MM.1S (cell line): ENCODE results near the gene GPR157.

Experiments used
- DNase-seq: peaks from one replicate; pipeline ENCODE4 v3.0.0-alpha.2; 2015
- H2AFZ ChIP-seq: fragments of 300-600 bp; sonication (generic); 2 replicates; pipeline ENCODE4 v1.6.0; 2016; ENCODE audit warnings: antibody characterized with exemption, low read length
- H3F3A ChIP-seq: fragments of 300-600 bp; sonication (generic); 2 replicates; pipeline ENCODE4 v1.6.1; 2016; ENCODE audit warnings: mild to moderate bottlenecking, antibody characterized with exemption, low read length, moderate library complexity, mixed read lengths; ENCODE audit not compliant: insufficient read depth
- H3K27ac ChIP-seq: fragments of 300-600 bp; sonication (generic); 2 replicates; pipeline ENCODE4 v1.5.1; 2016; ENCODE audit warnings: mild to moderate bottlenecking, low read length
- H3K27me3 ChIP-seq: fragments of 300-600 bp; sonication (generic); replicated peaks from 2 replicates; pipeline ENCODE4 v1.6.0; 2016; ENCODE audit warnings: low read length; ENCODE audit not compliant: insufficient read depth
- H3K36me3 ChIP-seq: fragments of 300-600 bp; sonication (generic); replicated peaks from 2 replicates; pipeline ENCODE4 v1.6.1; 2016; ENCODE audit warnings: mild to moderate bottlenecking, low read length, mixed read lengths; ENCODE audit not compliant: insufficient read depth
- H3K4me1 ChIP-seq: fragments of 300-600 bp; sonication (generic); 2 replicates; pipeline ENCODE4 v1.6.1; 2016; ENCODE audit warnings: low read length, mixed read lengths
- H3K4me2 ChIP-seq: fragments of 300-600 bp; sonication (generic); 2 replicates; pipeline ENCODE4 v1.6.0; 2016; ENCODE audit warnings: low read depth, low read length
- H3K4me3 ChIP-seq: fragments of 300-600 bp; sonication (generic); 2 replicates; pipeline ENCODE4 v1.5.1; 2016; ENCODE audit warnings: low read length, mixed read lengths
- H3K79me2 ChIP-seq: fragments of 300-600 bp; sonication (generic); 2 replicates; pipeline ENCODE4 v1.6.1; 2016; ENCODE audit warnings: mixed run types, low read length, mixed read lengths
- H3K9ac ChIP-seq: fragments of 300-600 bp; sonication (generic); 2 replicates; pipeline ENCODE4 v1.6.1; 2016; ENCODE audit warnings: low read length, mixed read lengths
- H3K9me2 ChIP-seq: fragments of 300-600 bp; sonication (generic); replicated peaks from 2 replicates; pipeline ENCODE4 v1.6.1; 2016; ENCODE audit warnings: mild to moderate bottlenecking, low read length, mixed read lengths; ENCODE audit not compliant: insufficient read depth
- H3K9me3 ChIP-seq: fragments of 300-600 bp; sonication (generic); replicated peaks from 2 replicates; pipeline ENCODE4 v1.6.1; 2016; ENCODE audit warnings: mild to moderate bottlenecking, low read length, mixed read lengths; ENCODE audit not compliant: insufficient read depth
- H4K20me1 ChIP-seq: fragments of 300-600 bp; sonication (generic); 2 replicates; pipeline ENCODE4 v1.6.1; 2016; ENCODE audit warnings: mild to moderate bottlenecking, low read length, moderate library complexity, mixed read lengths; ENCODE audit not compliant: insufficient read depth
- CTCF ChIP-seq: fragments of 300-600 bp; sonication (generic); IDR thresholded peaks from 2 replicates; pipeline ENCODE4 v1.5.1; 2016; ENCODE audit warnings: antibody characterized with exemption, low read length, mixed read lengths
- EZH2 ChIP-seq: fragments of 300-600 bp; sonication (generic); optimal IDR thresholded peaks from 2 replicates; pipeline ENCODE3; 2017; ENCODE audit warnings: low read depth, mild to moderate bottlenecking, antibody characterized with exemption, low read length, mixed read lengths
- EZH2phosphoT487 ChIP-seq: fragments of 300-600 bp; sonication (generic); IDR thresholded peaks from 2 replicates; pipeline ENCODE4 v1.6.1; 2018; ENCODE audit warnings: antibody characterized with exemption, low read length

GPR157 gene

DNA sequence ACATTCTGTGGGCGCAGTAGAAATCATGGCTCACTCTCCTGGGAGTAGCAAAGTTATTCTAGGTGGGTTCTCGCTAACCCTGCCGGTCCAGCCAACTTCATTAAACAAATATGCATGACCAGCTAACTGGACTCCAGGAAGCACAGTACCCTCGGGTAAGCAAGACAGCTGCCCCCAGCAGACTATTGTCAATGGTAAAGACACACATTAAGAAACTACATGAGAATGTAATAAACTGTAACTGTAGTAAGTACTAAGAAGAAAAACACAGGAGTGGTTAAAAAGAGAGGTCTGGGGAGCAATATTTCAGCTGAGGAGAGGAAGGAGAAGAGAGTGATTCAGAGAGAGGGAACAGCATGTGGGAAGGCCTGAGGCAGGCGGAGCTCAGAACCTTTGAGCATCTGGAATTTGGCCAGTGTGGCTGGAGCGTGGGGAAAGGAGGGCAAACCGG, 66.9 kb downstream of the GPR157 start:
- TF ChIP-seq EZH2 (no peak), EZH2phosphoT487 (no peak), CTCF (no peak)
- Histone ChIP-seq H4K20me1 (no peaks in the 10 kb centered on the region), H3K9me2 (no peaks in the 10 kb centered on the region), H3K4me1 (no peaks in the 10 kb centered on the region), H3K79me2 (no peaks in the 10 kb centered on the region), H3K4me3 (no peak overlapping the region), H3K4me2 (no peak overlapping the region), H3K36me3 (no peaks in the 10 kb centered on the region), H3K9me3 (no peaks in the 10 kb centered on the region), H3F3A (no peaks in the 10 kb centered on the region), H2AFZ (no peak overlapping the region), H3K27ac (no peak overlapping the region), H3K27me3 (peaks cover 5% of the 10 kb centered on the region; the same call in 1 of the 2 replicates), H3K9ac (no peak overlapping the region)
- no peak for DNase-seq

GRCh38 chr1:9061252-9061960, 67.5 kb downstream of the GPR157 start:
- Histone ChIP-seq H3F3A (no peaks in the 10 kb centered on the region), H3K79me2 (no peaks in the 10 kb centered on the region), H2AFZ (no peak overlapping the region), H4K20me1 (no peaks in the 10 kb centered on the region), H3K27me3 (peaks cover 5% of the 10 kb centered on the region; the same call in 1 of the 2 replicates), H3K9ac (no peak overlapping the region), H3K9me2 (no peaks in the 10 kb centered on the region), H3K36me3 (no peaks in the 10 kb centered on the region), H3K4me3 (no peak overlapping the region), H3K27ac (no peak overlapping the region), H3K4me2 (no peak overlapping the region), H3K4me1 (no peaks in the 10 kb centered on the region), H3K9me3 (no peaks in the 10 kb centered on the region)
- TF ChIP-seq CTCF = no peak
- no peak for TF ChIP-seq EZH2phosphoT487
- no peak for TF ChIP-seq EZH2
- no peak for DNase-seq

- Histone ChIP-seq H3K79me2 (no peaks in the 10 kb centered on the region), H2AFZ (no peak overlapping the region)
Observed at GRCh38 chr1:9059891-9060744, 68.8 kb downstream of the GPR157 start.

More at GRCh38 chr1:9059891-9060744, 68.8 kb downstream of the GPR157 start:
- Histone ChIP-seq H3K27me3 (peaks cover 5% of the 10 kb centered on the region; the same call in 1 of the 2 replicates), H4K20me1 (no peaks in the 10 kb centered on the region), H3K27ac (no peak overlapping the region), H3K4me1 (no peaks in the 10 kb centered on the region), H3K9me3 (no peaks in the 10 kb centered on the region), H3K9ac (no peak overlapping the region), H3K4me3 (no peak overlapping the region), H3F3A (no peaks in the 10 kb centered on the region), H3K9me2 (no peaks in the 10 kb centered on the region), H3K4me2 (no peak overlapping the region), H3K36me3 (no peaks in the 10 kb centered on the region)
- TF ChIP-seq CTCF (no peak), EZH2 (no peak), EZH2phosphoT487 (no peak)
- DNase-seq = no peak
